ENCODE results near the gene KDM4C.

Gene KDM4C

GRCh38 chr9:7067169-7067568, 309.4 kb downstream of the KDM4C start:
- DNase-seq (ENCODE audit: insufficient read length, low spot score) (no peak), FAIRE-seq (no peak)
- TF ChIP-seq POLR2A (IDR thresholded peaks at IDR 0.05; ENCODE audit: low read depth, low read length) = no peak

- no peak for FAIRE-seq
- no peak for DNase-seq (ENCODE audit: insufficient read length, low spot score)
- no peak for TF ChIP-seq POLR2A (IDR thresholded peaks at IDR 0.05; ENCODE audit: low read depth, low read length)
Observed at GRCh38 chr9:7071916-7072315, 314.1 kb downstream of the KDM4C start.

- FAIRE-seq (no peak), DNase-seq (ENCODE audit: insufficient read length, low spot score) (no peak)
- no peak for TF ChIP-seq POLR2A (IDR thresholded peaks at IDR 0.05; ENCODE audit: low read depth, low read length)
Observed at GRCh38 chr9:7073706-7074105, 315.9 kb downstream of the KDM4C start.

GRCh38 chr9:7075154-7075553, 317.4 kb downstream of the KDM4C start:
- TF ChIP-seq POLR2A (IDR thresholded peaks at IDR 0.05; ENCODE audit: low read depth, low read length) = no peak
- FAIRE-seq = no peak
- DNase-seq (ENCODE audit: insufficient read length, low spot score) = no peak

- no peak for TF ChIP-seq POLR2A (IDR thresholded peaks at IDR 0.05; ENCODE audit: low read depth, low read length)
- FAIRE-seq (no peak), DNase-seq (ENCODE audit: insufficient read length, low spot score) (no peak)
Observed at GRCh38 chr9:7079051-7079450, 321.3 kb downstream of the KDM4C start.

- no peak for FAIRE-seq
- TF ChIP-seq POLR2A (IDR thresholded peaks at IDR 0.05; ENCODE audit: low read depth, low read length) = no peak
- no peak for DNase-seq (ENCODE audit: insufficient read length, low spot score)
Observed at GRCh38 chr9:7081065-7081600, 323.4 kb downstream of the KDM4C start.

- DNase-seq (ENCODE audit: insufficient read length, low spot score) (no peak), FAIRE-seq (no peak)
- no peak for TF ChIP-seq POLR2A (IDR thresholded peaks at IDR 0.05; ENCODE audit: low read depth, low read length)
Observed at GRCh38 chr9:7083192-7083591, 325.4 kb downstream of the KDM4C start.

- DNase-seq (ENCODE audit: insufficient read length, low spot score) (no peak), FAIRE-seq (no peak)
- TF ChIP-seq POLR2A (IDR thresholded peaks at IDR 0.05; ENCODE audit: low read depth, low read length) = no peak
Observed at GRCh38 chr9:7085357-7085756, 327.6 kb downstream of the KDM4C start.

GRCh38 chr9:7086389-7086788, 328.6 kb downstream of the KDM4C start:
- no peak for DNase-seq (ENCODE audit: insufficient read length, low spot score)
- TF ChIP-seq POLR2A (IDR thresholded peaks at IDR 0.05; ENCODE audit: low read depth, low read length) = no peak
- FAIRE-seq = no peak

GRCh38 chr9:7088611-7089010, 330.8 kb downstream of the KDM4C start:
- no peak for DNase-seq (ENCODE audit: insufficient read length, low spot score)
- no peak for TF ChIP-seq POLR2A (IDR thresholded peaks at IDR 0.05; ENCODE audit: low read depth, low read length)
- FAIRE-seq = no peak

- TF ChIP-seq POLR2A (IDR thresholded peaks at IDR 0.05; ENCODE audit: low read depth, low read length) = no peak
- FAIRE-seq (no peak), DNase-seq (ENCODE audit: insufficient read length, low spot score) (no peak)
Observed at GRCh38 chr9:7089406-7090193, 331.8 kb downstream of the KDM4C start.

- FAIRE-seq = no peak
- TF ChIP-seq POLR2A (IDR thresholded peaks at IDR 0.05; ENCODE audit: low read depth, low read length) = no peak
- no peak for DNase-seq (ENCODE audit: insufficient read length, low spot score)
Observed at GRCh38 chr9:7093040-7093439, 335.3 kb downstream of the KDM4C start.

- DNase-seq (ENCODE audit: insufficient read length, low spot score) (no peak), FAIRE-seq (peak; percentile 53)
- TF ChIP-seq POLR2A (IDR thresholded peaks at IDR 0.05; ENCODE audit: low read depth, low read length) = no peak
Observed at GRCh38 chr9:7094052-7094451, 336.3 kb downstream of the KDM4C start.

- DNase-seq (ENCODE audit: insufficient read length, low spot score) (no peak), FAIRE-seq (no peak)
- TF ChIP-seq POLR2A (IDR thresholded peaks at IDR 0.05; ENCODE audit: low read depth, low read length) = no peak
Observed at GRCh38 chr9:7094576-7094975, 336.8 kb downstream of the KDM4C start.

- FAIRE-seq = no peak
- no peak for DNase-seq (ENCODE audit: insufficient read length, low spot score)
- TF ChIP-seq POLR2A (IDR thresholded peaks at IDR 0.05; ENCODE audit: low read depth, low read length) = no peak
Observed at GRCh38 chr9:7095058-7095457, 337.3 kb downstream of the KDM4C start.
